Measurements from ENCODE around the gene PPM1N.

Gene PPM1N

GRCh38 chr19:45492627-45493470, 5.4 kb upstream of the PPM1N start:
- DNase-seq: no peak

DNA sequence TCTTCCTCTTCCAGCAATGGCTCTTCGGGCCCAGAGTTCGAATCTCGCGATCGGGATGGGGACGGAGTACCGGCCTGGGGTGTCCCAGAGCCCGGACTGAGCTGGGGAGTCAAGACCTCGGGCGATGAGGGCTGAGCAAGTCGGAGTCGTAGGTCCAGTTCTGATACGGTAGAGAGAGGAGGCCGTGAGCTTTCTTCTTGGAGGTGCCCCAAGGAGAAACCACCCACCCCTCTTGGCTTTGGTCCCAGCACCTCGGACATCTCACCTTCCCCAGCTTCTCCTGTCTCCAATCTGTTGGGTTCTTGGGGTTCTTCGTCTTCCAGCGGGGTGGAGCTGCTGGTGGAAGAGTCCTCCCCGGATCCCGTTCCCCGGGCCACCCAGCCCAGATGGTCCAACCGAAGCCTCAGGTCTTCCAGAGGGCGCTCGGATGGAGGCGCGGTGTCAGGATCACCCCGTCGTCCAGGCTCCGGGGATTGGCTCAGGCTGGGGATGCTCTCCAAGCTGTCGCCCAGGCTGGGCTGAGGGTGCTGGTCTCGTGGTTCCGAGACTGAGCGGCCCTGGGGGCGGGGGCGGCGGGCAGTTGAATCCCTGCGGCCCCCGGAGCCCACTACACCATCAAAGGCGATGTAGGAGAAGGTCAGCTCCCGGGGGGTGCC, 3.9 kb upstream of the PPM1N start:
- no peak for DNase-seq

- no peak for DNase-seq
These were observed 3.1 kb upstream of the PPM1N start for GRCh38 chr19:45495178-45495577.

GRCh38 chr19:45496349-45496953, 1.8 kb upstream of the PPM1N start:
- DNase-seq: no peak

GRCh38 chr19:45497791-45498190, 452 bp upstream of the PPM1N start:
- DNase-seq: no peak

DNA sequence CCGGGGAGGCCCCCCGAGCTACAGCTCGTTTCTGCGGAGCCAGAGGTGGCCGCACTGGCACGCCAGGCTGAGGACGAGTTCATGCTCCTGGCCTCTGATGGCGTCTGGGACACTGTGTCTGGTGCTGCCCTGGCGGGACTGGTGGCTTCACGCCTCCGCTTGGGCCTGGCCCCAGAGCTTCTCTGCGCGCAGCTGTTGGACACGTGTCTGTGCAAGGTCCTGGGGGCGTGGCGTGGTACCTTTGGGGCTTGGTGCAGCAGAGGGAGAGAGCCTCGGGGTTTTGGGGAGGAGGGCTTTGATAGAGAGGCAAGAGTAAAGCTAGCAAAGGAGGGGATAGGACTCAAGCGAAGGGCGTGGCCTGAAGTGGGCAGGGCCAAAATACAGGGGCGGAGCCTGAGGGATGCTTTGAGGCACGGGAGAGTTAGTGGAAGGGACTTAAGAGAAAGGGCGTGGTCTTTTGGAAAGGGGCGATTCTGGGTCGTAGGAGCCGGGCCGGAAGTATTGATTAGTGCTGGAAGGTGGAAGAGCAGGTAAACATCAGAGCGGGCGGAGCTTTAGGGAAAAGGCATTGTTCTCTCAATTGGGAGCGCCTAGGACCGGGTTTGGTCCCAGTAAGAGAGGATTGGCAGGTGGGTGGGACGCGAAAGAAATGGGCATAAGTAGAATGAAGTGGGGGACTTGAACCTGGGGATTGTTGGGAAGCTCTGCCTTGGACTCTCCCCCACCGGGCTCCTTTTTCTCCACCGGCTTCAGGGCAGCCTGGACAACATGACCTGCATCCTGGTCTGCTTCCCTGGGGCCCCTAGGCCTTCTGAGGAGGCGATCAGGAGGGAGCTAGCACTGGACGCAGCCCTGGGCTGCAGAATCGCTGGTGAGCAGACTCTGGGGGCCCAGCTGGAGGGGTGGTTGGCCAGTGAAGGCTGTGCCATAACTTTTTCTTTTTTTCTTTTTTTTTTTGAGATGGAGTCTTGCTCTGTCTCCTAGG, 1.2 kb downstream of the PPM1N start:
- DNase-seq: no peak

GRCh38 chr19:45500918-45501729, 2.9 kb downstream of the PPM1N start:
- no peak for DNase-seq

DNA sequence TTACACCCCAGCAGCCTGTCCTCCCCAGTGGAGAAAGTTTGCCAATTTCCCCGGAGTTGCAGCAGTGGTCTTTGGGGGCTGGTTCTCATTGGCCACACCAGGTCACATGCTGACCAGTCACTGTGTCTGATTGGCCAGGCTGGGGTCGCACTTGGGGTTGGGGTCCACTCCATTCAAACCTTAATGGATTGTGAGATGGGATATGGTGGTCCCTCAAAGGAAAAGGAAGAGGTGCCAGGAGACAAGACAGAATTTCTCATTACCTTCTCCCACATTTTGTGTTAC, 3.4 kb downstream of the PPM1N start:
- DNase-seq: no peak

GRCh38 chr19:45502111-45502510, 3.9 kb downstream of the PPM1N start:
- DNase-seq: no peak

- no peak for DNase-seq
These were observed 5.7 kb downstream of the PPM1N start for GRCh38 chr19:45503909-45504308.

GRCh38 chr19:45505151-45505995, 7.1 kb downstream of the PPM1N start:
- no peak for DNase-seq

DNA sequence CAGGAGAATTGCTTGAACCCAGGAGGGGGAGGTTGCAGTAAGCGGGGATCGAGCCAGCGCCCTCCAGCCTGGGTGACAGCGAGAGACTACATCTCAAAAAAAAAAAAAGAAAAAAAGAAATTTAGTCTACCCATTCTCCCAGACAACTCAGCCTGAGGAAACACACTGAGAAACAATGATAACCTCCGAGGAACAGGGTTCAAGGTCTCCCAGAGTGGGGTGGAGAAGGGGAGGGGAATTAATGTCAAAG, 7.7 kb downstream of the PPM1N start:
- no peak for DNase-seq

DNA sequence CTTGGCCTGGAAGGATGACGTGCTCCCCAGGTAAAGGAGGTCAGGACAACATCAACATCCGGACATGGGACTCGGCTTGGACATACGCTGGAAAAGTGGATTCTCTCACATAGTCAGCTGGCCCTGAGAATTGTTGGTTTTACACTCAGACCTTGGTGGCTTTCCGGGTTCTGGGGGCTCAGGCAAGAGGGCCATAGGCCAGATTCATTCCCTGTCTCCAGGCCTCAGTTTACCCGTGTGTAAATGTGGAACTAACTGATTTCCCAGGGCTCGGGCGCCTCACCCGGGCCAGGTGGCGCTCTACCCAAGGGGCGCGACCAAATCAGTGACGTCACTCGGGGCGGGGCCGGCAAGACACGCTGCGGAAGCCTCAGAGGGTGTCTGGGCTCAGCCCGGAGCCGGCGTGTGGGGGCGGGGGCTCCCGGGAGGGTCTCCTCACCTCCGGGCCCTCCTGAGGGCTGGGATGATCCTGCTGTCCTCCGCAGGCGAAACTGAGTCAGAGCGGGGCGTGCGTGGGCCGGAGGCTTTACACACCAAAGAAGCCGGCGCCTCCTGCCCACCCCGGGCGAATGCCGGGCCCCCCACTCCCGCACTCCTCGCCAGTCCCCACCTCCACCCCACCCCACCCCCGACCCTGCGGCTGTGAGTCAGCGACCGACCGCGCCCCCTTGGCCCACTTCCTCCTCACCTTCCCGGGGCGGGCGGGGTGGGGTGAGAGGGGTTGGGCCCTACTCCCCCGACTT, 8.2 kb downstream of the PPM1N start:
- peak; percentile 65 for DNase-seq

GRCh38 chr19:45506989-45507871, 9.0 kb downstream of the PPM1N start, which contains the start of gene VASP:
TSS of gene VASP (plus strand) at chr19:45507479. CDS start at chr19:45507772, 293 bp downstream.
- peak; percentile 31 for DNase-seq

DNA sequence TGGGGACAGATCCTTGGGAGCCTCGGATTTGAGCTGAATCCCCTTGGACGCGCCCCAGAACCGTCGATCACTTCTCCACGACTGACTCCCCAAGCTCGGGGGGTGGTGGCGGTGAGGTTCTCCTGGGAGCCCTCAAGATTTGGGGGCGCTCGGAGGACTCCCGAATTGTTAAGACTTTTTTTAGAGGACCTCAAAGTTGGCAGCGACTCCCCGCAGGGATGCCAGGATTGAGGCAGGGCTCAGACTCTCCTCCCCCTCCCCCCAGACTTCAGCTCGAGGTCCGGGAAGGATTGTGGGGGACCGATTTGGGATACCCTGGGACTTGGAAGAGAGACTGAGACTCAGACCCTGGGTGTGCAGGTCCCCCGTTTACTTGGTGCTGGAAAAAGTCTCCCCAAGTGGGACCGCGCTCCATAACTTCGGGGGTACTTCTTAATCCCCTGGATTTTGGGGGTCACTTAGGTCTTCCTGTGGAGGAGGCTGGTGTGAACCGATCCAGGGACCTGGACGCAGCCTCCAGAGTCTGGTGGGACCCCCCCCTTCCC, 9.7 kb downstream of the PPM1N start:
- DNase-seq: no peak

GRCh38 chr19:45508417-45508860, 10.2 kb downstream of the PPM1N start:
- DNase-seq: no peak

DNA sequence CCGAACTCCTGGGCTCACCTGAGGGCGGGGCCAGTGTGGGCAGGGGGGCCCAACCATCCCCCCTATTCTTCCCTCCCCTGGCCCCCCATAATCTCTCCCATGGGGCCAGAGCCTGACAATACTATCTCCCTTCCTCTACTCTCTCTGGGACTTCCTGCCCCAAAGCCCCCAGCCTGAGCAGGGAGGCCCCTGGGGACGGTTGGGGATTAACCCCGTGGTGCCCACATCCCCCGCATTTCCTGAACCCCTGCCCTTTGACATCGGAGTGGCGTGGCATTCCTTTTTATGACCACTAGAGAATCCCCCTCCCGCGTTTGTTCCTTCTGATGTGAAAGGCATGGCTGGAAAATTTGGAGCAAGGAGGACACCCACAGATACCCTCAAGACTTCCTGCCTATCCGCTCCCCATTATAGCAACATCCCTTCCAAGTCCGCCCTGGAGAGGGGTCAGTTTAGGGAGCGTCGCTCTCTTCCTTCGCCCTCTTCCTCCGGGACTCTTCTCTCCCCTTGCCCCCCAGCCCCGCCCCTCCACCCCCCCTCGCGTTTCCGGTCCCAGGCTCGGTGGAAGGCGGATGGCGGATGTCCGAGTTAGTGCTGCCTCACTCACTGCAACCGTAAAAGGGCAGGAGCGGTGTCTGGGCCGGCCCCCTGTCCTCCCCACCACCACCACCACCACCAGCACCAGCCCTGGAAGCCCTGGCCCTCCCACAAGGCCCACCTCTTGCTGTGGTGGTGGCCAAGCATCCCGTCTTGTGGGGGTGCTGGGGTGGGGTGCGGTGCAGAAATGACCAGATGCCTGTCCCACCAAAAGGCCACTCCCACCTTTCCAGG, 10.8 kb downstream of the PPM1N start:
- DNase-seq: no peak

- DNase-seq: no peak
These were observed 11.4 kb downstream of the PPM1N start for GRCh38 chr19:45509692-45510015.

All from NCI-H1092 treated with DMSO at 0.1 percent for 48 hours (cell line).